MM.1S (cell line): ENCODE measurements around the gene OR6K2.
"Not testable (repeated sequence)": the region's sequence is repeated elsewhere in the genome, so short reads cannot be mapped to it uniquely, and the experiment has no call there.

Source experiments
- CTCF ChIP-seq: fragments of 300-600 bp; sonication (generic); IDR thresholded peaks from 2 replicates; pipeline ENCODE4 v1.5.1; 2016; ENCODE audit warnings: antibody characterized with exemption, low read length, mixed read lengths
- EZH2phosphoT487 ChIP-seq: fragments of 300-600 bp; sonication (generic); IDR thresholded peaks from 2 replicates; pipeline ENCODE4 v1.6.1; 2018; ENCODE audit warnings: antibody characterized with exemption, low read length

GRCh38 chr1:158688343-158688742, 12.1 kb downstream of the OR6K2 start:
- not testable (repeated sequence) for TF ChIP-seq CTCF, EZH2phosphoT487
